ENCODE results near the gene CFAP410. TPM values are rescaled to one million over a fixed set of nuclear protein-coding genes. Genes with fewer than 3 reads are reported as not detected.

CFAP410 gene
- polyA plus RNA-seq, 1 of the 3 experiments (the other 2 are of a cell fraction), result 18.0 TPM

GRCh38 chr21:44286716-44287632 lies 52.2 kb downstream of the CFAP410 start:
- Histone ChIP-seq H3K9ac (no peak overlapping the region), H3K4me3 (ENCODE audit: low read depth in 2 of 2, low read length in 1 of 2) (no peak overlapping the region), H3K27ac (ENCODE audit: low read depth in 2 of 2, low read length in 1 of 2) (no peak overlapping the region), H2AFZ (ENCODE audit: low read depth) (no peak overlapping the region), H3K4me1 (ENCODE audit: control insufficient read depth in 1 of 2, insufficient read depth in 2 of 2, low read depth in 1 of 2, low read length in 1 of 2) (no peaks in the 10 kb centered on the region), H3K4me2 (no peak overlapping the region), H3F3A (replicated peaks; ENCODE audit: insufficient read depth) (no peaks in the 10 kb centered on the region), H3K9me2 (no peaks in the 10 kb centered on the region), H3K79me2 (ENCODE audit: insufficient read depth) (no peaks in the 10 kb centered on the region), H3K9me3 (no peaks in the 10 kb centered on the region), H4K20me1 (ENCODE audit: insufficient read depth) (no peaks in the 10 kb centered on the region), H3K36me3 (replicated peaks in 1 of 2; ENCODE audit: control insufficient read depth in 1 of 2, insufficient read depth in 2 of 2, low read length in 1 of 2) (no peaks in the 10 kb centered on the region), H3K27me3 (ENCODE audit: insufficient read depth) (no peaks in the 10 kb centered on the region; the same call in 1 of the 2 replicates)
- no peak for DNase-seq
- TF ChIP-seq GATA2 (CRISPR knock-in tag; IDR thresholded peaks at IDR 0.05), result no peak
- no peak for TF ChIP-seq USF2 (IDR thresholded peaks at IDR 0.05; ENCODE audit: borderline replicate concordance, low read depth, low read length)
- no peak for TF ChIP-seq RCOR1 (IDR thresholded peaks at IDR 0.05; ENCODE audit: low read length)
- TF ChIP-seq NFIC (IDR thresholded peaks at IDR 0.05; ENCODE audit: borderline replicate concordance), result no peak
- no peak for TF ChIP-seq RFX5 (IDR thresholded peaks at IDR 0.05; ENCODE audit: low read length)
- no peak for TF ChIP-seq TEAD4 (IDR thresholded peaks at IDR 0.05; ENCODE audit: borderline replicate concordance, insufficient read depth)
- TF ChIP-seq TAF1 (IDR thresholded peaks at IDR 0.05; ENCODE audit: borderline replicate concordance, low read depth, low read length), result no peak
- TF ChIP-seq MEF2A (IDR thresholded peaks at IDR 0.05; ENCODE audit: borderline replicate concordance, low read depth), result no peak
- CTCF ChIA-PET, result interaction anchor here (0.9 to 3.2 kb wide), 2 partner anchors 11 to 193 kb away, joined by 3 to 21 read pairs; no protein-coding TSS in a partner anchor
- POLR2A ChIA-PET, result no interaction called here
- WGBS (ENCODE audit: low lambda C conversion rate), result 80% methylated on average over 3 of the region's 31 CpGs

GRCh38 chr21:44286086-44286715 lies 53.0 kb downstream of the CFAP410 start:
- CTCF ChIA-PET, result interaction anchor here (0.9 to 3.2 kb wide), 2 partner anchors 12 to 194 kb away, joined by 3 to 21 read pairs; no protein-coding TSS in a partner anchor
- 48% methylated on average over 14 of the region's 21 CpGs for WGBS (ENCODE audit: low lambda C conversion rate)
- Histone ChIP-seq H3K9me3 (no peaks in the 10 kb centered on the region), H3K36me3 (replicated peaks in 1 of 2; ENCODE audit: control insufficient read depth in 1 of 2, insufficient read depth in 2 of 2, low read length in 1 of 2) (no peaks in the 10 kb centered on the region), H3K27me3 (ENCODE audit: insufficient read depth) (no peaks in the 10 kb centered on the region; the same call in 1 of the 2 replicates), H3K4me3 (ENCODE audit: low read depth in 2 of 2, low read length in 1 of 2) (no peak overlapping the region), H3K4me2 (no peak overlapping the region; the same call in 1 of the 2 replicates), H3K79me2 (ENCODE audit: insufficient read depth) (no peaks in the 10 kb centered on the region), H3K4me1 (ENCODE audit: control insufficient read depth in 1 of 2, insufficient read depth in 2 of 2, low read depth in 1 of 2, low read length in 1 of 2) (no peaks in the 10 kb centered on the region), H4K20me1 (ENCODE audit: insufficient read depth) (no peaks in the 10 kb centered on the region), H3K9ac (no peak overlapping the region), H2AFZ (ENCODE audit: low read depth) (no peak overlapping the region), H3K27ac (ENCODE audit: low read depth in 2 of 2, low read length in 1 of 2) (no peak overlapping the region), H3F3A (replicated peaks; ENCODE audit: insufficient read depth) (no peaks in the 10 kb centered on the region), H3K9me2 (no peaks in the 10 kb centered on the region)
- TF ChIP-seq CTCF (IDR thresholded peaks at IDR 0.05) (no peak), ZBTB33 (IDR thresholded peaks at IDR 0.05; ENCODE audit: borderline replicate concordance, low read depth) (no peak), ELF1 (IDR thresholded peaks at IDR 0.05) (no peak)
- POLR2A ChIA-PET, result no interaction called here
- DNase-seq, result no peak
